NCI-H748 (cell line): ENCODE results near the gene UIMC1.
"Not testable (repeated sequence)": the region's sequence is repeated elsewhere in the genome, so short reads cannot be mapped to it uniquely, and the experiment has no call there.

ENCODE experiments used
- DNase-seq: peaks from one replicate; lab custom pipeline; 2025; ENCODE audit not compliant: unreplicated experiment; lab: John Stamatoyannopoulos, UW

Gene UIMC1

DNA sequence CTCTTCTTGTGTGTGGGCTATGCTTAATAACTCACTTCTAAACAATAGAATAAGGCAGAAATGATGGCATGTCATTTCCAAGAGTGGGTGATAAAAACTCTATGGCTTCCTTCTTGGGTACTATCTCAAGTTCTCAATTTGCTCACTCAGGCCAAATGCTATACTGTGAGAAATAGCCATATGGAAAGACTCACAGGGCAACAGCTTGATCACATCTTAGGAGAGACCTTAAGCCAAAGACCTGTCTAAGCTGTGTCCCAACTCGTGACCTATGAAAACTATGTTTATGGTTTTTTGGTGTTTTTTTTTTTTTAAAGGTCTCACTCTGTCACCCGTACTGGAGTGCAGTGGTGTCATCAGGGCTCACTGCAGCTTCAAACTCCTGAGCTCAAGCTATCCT lies 2.1 kb upstream of the UIMC1 start:
- no peak for DNase-seq

DNA sequence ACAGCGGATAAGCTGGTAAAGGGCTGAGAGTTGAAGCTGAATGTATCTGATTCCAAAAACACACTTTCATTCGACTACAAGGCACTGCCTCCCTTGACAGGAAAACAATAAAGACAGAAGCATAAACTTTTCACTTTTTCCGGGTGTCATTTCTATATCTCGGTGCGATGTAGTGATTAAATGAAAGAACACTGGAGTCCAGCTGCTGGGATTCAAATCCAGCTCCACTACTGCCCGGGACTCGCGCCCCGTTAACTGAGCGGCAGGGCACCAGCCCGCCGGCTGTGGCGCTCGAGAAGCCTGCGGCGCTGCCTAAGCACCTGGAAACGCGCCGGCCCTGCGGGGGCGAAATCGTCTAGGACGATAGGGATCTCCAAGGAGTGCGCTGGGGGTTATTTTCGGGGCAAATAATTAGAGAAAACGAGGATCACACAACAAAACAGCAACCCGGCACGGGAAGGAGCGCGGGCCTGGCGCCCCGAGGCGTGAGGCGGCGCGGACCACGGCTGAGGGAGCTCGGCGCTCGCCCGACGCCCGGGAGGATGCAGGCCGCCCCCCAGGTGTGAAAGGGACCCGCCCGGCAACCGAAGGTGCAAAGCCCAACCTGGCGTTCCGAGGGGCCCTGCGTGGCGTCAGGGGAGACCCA lies 837 bp downstream of the UIMC1 start:
- peak; percentile 74 for DNase-seq

DNA sequence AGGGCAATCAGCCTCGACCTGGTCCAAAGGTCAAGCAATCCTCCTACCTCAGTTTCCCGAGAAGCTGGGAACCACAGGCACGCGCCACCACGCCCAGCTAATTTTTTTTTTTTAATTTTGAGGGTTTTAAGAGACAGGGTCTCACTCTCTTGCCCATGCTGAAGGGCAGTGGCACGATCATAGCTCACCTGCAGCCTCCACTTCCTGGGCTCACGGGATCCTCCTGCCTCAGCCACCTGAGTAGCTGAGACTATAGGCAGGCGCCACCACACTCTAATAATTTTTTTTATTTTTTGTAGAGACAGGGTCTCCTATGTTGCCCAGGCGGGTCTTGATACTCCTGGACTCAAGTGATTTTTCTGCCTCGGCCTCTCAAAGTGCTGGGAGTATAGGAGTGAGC lies 1.6 kb downstream of the UIMC1 start:
- no peak for DNase-seq

DNA sequence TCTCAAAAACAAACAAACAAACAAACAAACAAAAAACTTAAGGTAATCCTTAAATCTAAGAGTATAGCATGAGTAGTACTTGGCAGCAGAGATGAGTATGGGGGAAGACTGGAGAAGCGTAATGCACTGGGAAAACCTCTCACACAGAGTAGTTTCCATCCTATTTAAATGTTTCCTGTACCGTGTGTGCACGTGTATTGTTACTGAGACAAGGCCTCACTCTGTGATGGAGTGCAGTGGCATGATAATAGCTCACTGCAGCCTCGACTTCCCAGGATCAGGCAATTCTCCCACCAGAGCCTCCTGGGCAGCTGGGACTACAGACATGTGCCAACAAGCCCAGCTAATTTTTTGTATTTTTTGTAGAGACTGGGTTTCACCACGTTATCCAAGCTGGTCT lies 2.9 kb downstream of the UIMC1 start:
- no peak for DNase-seq

DNA sequence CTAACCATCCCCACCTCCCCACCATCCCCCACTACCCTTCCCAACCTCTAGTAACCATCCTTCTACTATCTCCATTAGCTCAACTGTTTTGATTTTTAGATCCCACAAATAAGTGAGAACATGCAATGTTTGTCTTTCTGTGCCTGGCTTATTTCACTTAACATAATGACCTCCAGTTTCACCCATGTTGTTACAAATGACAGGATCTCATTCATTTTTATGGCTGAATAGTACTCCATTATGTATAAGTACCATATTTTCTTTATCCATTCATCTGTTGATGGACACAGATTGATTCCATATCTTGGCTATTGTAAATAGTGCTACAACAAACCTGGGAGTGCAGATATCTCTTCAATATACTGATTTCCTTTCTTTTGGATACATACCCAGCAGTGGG lies 7.1 kb downstream of the UIMC1 start:
- DNase-seq = not testable (repeated sequence)

DNA sequence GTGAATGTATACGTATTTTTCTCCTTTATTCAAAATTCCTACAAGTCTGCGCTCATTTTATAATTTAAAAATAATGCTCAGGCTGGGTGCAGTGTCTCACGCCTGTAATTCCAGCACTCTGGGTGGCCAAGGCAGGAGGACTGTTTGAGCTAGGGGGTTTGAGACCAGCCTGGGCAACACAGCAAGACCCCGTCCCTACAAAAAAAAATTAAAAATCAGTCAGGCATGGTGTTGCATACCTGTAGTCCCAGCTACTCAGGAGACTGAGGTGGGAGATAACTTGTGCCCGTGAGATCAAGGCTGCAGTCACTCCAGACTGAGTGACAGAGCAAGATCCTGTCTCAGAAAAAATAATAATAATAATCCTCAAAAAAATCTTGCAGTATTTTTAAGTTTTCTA lies 7.8 kb downstream of the UIMC1 start:
- DNase-seq = no peak

DNA sequence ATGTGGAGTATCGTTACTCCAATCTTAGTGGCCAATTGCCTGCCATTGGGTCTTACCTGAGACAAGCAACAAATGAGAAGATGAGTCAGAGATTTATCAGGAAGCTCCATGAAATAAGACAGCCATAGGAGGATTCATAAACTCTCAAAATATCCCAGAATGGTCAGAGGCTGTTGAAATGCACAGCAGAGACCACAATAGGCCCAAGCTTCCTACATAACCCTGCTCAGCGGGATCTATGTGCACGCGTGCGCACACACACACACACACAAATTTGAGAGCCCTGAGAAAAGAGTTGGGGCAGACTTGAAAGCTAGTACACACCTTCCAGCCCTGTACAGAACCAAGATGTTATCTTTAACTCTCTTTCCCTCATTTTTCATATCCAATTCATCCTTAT lies 9.8 kb downstream of the UIMC1 start:
- no peak for DNase-seq

DNA sequence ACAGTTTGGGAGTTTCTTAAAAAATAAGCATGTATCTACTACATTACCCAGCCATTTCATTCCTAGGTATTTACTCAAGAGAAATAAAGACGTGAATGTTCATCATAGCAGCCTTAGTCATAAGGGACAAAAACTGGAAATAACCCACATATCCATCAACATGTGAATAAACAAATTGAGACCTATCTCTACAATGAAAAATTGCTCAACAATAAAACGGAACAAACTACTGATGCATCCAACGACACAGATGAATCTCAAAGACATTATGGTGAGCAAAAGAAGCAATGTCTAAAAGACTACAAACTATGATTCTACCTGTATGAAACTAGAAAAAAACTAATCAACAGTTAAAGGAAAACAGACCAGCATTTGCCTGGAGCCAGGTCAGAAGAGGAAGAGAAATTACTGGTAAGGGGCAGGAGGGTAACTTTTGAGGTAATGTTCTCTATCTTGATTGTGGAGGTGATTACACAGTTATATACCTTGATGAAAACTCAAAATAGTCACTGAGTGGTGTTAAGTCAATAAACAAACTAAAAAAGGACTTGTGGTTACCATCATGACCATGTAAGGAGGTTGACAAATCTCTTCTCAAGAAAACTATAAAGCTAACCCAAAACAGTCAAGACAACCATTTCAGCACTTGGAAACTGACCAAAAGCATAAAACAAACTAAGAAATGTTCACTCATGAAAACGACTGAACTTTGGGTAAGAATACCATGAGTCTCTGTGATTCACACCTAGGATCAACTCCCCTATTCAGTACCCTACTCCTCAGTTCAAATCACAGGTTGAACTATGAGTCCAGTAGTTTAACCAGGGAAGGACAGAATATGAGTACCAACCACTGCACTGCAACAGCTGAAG lies 10.4 kb downstream of the UIMC1 start:
- no peak for DNase-seq

DNA sequence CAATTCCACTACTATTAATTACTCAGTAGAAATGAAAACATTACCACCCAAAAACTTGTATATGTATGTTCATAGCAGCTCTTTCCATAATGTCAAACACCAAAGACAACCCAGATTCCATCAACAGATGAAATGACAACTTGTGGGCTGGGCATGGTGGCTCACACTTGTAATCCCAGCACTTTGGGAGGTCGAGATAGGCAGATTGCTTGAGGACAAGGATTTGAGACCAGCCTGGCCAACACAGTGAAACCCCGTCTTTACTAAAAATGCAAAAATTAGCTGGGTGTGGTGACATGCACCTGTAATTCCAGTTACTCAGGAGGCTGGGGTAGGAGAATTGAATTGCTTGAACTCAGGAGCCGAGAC lies 11.5 kb downstream of the UIMC1 start:
- DNase-seq = no peak

DNA sequence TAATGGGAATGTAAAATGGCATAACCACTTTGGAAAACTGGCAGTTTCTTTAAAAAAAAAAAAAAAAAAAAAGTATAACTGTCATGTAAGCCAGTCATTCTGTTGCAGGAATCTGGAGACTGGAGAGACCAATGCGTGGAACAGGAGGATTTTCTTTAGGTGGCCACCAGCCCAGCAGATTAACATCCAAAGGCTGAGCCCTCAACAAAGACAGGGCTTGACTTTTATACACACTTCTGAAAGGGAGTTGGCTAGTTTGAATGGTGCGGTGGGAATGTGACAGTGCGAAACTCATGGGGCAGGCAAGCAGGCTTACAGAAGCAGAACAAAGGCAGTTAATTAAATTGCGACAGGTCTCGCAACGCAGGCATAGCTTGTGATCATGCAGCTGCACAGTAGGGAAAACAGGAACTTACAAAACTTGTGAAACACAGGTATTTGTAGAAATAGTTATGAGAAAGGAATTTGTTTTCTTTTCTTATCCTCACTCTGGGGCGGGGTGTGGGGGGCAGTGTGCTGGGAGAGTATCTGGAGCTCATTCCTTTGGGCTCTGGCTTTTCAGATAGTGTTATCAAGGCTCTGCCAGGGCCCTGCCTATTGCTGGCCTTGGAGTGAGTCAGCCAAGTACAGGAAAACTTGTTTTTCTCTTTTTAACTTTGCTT lies 12.0 kb downstream of the UIMC1 start:
- no peak for DNase-seq

DNA sequence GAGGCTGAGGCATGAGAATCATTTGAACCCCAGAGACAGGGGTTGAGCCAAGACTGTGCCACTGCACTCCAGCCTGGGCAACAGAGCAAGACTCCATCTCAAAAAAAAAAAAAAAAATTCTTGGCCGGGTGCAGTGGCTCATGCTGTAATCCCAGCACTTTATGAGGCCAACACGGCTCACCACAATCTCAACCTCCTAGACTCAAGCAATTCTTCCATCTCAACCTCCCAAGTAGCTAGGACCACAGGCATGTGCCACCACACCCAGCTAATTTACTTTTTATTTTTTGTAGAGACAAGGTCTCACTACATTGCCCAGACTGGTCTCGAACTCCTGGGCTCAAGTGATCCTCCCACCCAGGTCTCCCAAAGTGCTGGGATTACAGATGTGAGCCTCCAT lies 13.5 kb downstream of the UIMC1 start:
- not testable (repeated sequence) for DNase-seq

DNA sequence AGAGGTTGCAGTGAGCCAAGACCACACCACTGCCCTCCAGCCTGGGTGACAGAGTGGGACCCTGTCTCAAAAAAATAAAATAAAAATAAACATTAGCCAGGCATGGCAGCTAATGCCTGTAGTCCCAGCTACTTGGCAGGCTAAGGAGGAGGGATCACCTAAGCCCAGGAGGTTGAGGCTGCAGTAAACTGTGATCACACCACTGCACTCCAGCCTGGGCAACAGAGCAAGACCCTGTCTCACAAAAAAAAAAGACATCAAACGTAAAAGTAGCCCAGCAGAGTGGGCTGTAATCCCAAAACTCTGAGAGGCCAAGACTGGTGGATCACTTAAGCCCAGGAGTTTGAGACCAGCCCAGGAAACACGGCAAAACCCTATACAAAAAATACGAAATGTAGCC lies 19.0 kb downstream of the UIMC1 start:
- DNase-seq = no peak

DNA sequence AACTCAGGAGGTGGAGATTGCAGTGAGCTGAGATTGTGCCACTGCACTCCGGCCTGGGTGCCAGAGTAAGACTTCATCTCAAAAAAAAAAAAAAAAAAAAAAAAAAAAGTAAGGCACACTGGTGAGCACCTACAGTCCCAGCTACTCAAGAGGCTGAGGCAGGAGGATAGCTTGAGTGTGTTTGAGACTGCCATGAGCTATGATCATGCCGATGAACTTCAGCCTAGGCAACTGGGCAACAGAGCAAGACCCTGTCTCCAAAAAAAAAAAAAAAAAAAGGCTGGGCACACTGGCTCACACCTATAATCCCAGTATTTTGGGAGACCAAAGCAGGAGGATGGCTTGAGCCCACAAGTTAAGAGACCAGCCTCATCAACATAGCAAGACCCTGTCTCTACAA lies 20.3 kb downstream of the UIMC1 start:
- no peak for DNase-seq

DNA sequence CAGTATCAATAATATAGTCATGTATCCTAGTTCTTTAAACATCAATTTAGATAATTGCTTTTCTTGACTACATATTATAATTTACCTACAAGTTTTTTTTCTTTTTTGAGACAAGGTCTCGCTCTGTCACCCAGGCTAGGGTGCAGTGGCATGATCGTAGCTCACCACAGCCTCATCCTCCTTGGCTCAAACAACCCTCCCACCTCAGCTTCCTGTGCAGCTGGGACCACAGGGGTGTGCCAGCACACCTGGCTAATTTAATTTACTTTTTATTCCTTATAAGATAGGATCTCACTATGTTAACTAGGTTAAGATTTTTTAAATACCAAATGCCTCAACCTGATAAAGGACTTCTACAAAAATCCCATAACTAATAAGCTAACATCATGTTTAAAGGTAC lies 21.1 kb downstream of the UIMC1 start:
- DNase-seq = no peak

DNA sequence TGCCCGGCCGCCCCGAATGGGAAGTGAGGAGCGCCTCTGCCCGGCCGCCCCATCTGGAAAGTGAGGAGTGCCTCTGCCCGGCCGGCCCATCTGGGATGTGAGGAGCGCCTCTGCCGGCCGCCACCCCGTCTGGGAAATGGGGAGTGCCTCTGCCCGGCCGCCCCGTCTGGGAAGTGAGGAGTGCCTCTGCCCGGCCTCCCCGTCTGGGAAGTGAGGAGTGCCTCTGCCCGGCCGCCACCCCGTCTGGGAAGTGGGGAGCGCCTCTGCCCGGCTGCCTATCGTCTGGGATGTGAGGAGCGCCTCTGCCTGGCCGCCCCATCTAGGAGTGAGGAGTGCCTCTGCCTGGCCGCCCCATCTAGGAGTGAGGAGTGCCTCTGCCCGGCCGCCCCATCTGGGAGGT lies 22.4 kb downstream of the UIMC1 start:
- not testable (repeated sequence) for DNase-seq

DNA sequence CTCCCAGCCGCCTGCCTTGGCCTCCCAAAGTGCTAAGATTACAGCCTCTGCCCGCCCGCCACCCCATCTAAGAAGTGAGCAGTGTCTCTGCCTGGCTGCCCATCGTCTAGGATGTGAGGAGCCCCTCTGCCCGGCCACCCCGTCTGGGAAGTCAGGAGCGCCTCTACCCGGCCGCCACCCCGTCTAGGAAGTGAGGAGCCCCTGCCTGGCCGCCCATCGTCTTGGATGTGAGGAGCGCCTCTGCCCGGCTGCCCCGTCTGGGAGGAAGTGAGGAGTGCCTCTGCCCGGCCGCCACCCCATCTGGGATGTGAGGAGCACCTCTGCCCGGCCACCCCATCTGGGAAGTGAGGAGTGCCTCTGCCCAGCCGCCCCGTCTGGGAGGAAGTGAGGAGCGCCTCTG lies 23.0 kb downstream of the UIMC1 start:
- not testable (repeated sequence) for DNase-seq

DNA sequence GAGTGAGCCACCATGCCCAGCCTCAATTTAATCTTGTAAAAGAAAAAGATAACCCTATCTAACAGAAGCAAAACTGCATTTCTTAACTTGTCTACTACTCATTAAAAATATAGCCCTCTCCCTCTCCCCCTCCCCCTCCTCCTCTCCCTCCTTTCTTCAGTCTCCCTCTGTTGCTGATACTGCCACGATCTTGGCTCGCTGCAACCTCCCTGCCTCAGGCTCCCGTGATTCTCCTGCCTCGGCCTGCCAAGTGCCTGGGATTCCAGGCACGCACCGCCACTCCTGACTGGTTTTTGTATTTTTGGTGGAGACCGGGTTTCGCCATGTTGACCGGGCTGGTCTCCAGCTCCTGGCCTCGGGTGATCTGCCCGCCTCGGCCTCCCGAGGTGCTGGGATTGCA lies 23.5 kb downstream of the UIMC1 start:
- not testable (repeated sequence) for DNase-seq

DNA sequence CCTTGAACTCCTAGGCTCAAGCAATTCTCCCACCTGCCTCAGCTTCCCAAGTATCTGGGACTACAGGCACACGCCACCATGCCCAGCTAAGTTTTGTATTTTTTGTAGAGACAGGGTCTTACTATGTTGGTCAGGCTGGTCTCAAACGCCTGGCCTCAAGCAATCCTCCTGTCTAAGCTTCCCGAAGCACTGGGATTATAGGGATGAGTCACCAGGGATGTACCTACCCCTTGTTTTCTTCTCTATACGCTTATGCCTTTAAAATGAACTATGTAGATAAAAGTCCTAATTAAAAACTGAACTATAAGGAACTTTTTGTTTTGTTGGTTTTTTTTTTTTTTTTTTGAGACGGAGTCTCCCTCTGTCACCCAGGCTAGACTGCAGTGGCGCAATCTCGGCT lies 25.8 kb downstream of the UIMC1 start:
- DNase-seq = no peak

DNA sequence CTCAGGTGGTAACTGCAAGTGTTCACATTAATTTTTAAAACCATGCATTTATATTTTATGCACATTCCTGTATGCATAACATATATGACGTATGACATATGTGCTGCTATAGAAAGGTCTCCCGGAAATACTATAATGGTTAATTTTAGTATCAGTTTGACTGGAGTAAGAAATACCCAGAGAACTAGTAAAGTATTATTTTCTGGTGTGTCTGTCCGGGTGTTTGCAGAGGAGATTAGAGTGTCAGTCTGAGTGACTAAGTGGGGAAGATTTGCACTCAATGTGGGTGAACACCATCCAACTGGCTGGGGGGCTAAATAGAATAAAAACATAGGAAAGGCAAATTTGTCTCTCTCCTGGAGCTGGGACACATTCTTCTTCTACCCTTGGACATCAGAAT lies 26.9 kb downstream of the UIMC1 start:
- DNase-seq = no peak

DNA sequence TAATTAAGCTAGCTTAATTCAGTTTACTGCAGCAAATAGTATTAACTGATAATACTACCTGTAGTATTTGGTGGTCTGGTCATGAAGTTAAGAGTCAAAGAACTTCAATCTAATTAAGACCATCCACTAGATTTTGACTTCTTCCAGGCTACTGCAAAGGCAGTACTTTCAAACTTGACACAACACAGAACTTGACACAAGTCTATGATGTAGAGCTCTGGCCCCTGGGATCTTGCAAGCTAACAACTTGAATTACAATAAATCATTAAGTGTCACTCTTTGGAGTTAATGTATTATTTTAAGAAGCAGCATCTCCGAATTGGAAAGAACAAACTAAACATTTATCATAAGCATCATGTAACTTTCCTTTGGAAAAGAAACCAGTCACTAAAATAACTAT lies 40.9 kb downstream of the UIMC1 start:
- DNase-seq = no peak

DNA sequence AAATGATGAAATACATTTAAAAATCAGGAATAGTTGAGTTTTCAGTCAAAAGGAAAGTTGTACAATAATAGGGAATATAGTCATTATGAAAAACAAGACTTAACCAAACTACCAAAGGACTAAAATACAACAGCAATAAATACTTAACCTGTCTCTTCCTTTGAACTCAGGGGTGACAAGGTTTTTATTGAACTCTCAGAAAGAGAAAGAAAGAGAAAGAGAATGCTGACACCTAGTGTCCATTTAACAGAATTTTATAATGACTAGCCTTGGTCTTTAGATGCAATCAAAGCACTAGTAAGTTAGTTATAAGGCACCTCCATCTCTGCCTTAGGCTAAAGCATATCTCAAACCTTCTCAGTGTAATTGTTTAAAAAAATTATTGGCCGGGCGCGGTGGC lies 47.5 kb downstream of the UIMC1 start:
- DNase-seq = peak; percentile 59

DNA sequence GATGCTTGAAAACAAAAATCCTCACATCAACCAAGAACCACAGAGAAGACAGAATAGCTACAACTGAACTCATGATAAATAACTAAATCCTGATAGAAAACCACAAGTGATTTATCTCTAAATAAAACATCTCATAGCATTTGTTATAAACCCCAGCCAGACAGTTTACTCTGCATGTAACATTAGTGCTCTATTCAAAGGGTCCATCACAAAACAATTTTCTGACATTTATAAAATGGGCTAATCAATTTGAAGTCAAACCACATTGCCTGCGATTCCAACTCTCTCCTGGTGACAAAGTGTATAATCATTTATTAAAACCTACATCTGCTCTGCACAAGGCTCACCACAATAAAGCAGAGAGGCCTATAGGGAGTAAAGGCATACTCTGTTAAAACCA lies 49.8 kb downstream of the UIMC1 start:
- no peak for DNase-seq
